Measurements from ENCODE around the gene KIF1C. TPM values are rescaled to one million over a fixed set of nuclear protein-coding genes. Genes with fewer than 3 reads are reported as not detected.
"Not testable (repeated sequence)": the region's sequence is repeated elsewhere in the genome, so short reads cannot be mapped to it uniquely, and the experiment has no call there.

Gene KIF1C
- polyA plus RNA-seq, 1 experiment, result 81.6 TPM

DNA sequence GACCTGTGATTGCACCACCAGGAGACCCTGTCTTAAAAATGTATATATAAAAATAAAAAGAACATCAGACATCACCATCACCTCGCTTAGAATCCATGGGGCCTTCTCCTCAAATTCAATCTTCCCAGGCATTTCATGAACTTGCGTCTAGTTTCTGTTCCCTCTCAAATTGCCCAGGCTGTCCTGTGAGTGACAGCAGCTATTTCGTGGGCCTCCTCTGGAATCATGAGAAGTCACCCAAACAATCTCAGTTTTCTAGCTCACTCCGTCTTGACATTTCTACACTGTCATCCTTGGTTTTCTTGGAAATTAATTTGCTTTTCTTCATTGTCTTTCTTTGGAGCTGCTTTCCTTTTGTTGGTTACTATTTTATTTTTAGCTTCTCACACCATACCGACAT lies 30.2 kb downstream of the KIF1C start:
- no peak overlapping the region for H3K4me3 ChIP-seq (ENCODE audit: low read depth, low read length)
- POLR2A ChIA-PET, result no interaction called here

DNA sequence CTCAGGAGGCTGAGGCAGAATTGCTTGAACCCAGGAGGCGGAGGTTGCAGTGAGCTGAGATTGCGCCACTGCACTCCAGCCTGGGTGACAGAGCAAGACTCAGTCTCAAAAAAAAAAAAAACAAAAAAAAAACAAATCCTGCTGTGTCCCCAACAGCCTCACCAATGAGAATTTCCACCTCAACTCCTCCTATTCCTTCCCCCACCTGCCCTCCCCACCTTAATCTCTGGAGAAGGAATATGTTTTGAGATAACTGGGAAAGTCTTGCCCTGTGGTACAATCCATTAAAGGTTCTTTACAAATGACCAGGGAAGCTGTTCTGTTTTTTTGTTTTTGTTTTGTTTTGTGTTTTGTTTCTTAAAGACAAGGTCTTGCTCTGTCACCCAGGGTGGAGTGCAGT lies 32.4 kb downstream of the KIF1C start:
- not testable (repeated sequence) for DNase-seq (ENCODE audit: low read depth); H3K4me3 ChIP-seq (ENCODE audit: low read depth, low read length); H3K27me3 ChIP-seq (ENCODE audit: control insufficient read depth, insufficient read depth, low read length); H3K36me3 ChIP-seq (ENCODE audit: control insufficient read depth, insufficient read depth, low read length)
- POLR2A ChIA-PET, result interaction anchor here (0.7 kb wide), 1 partner anchor 242 kb away, joined by 10 read pairs; no protein-coding TSS in a partner anchor
- CTCF ChIA-PET, result interaction anchor here (0.8 to 6.9 kb wide), 13 partner anchors 9 to 121 kb away, joined by 3 to 73 read pairs (median 4); partner anchors contain the start of gene ZFP3

More for the DNA sequence above, 30.2 kb downstream of the KIF1C start:
- Histone ChIP-seq H3K36me3 (ENCODE audit: control insufficient read depth, insufficient read depth, low read length) (peaks cover 6% of the 10 kb centered on the region), H3K27me3 (ENCODE audit: control insufficient read depth, insufficient read depth, low read length) (no peaks in the 10 kb centered on the region)
- DNase-seq (ENCODE audit: low read depth), result no peak
- TF ChIP-seq CTCF (IDR thresholded peaks at IDR 0.05; ENCODE audit: insufficient read depth, low read depth, low read length), result no peak
- CTCF ChIA-PET, result interaction anchor here (0.9 to 6.9 kb wide), 6 partner anchors 9 to 118 kb away, joined by 3 to 73 read pairs (median 4); partner anchors contain the start of gene CAMTA2

GRCh38 chr17:5031365-5032082 lies 33.8 kb downstream of the KIF1C start:
- peak overlapping the region; percentile 36 for H3K4me3 ChIP-seq (ENCODE audit: low read depth, low read length)
- 0 out of 2 replicates have a peak, but pooled peaks cover 6% of the 10 kb centered on the region for H3K27me3 ChIP-seq (ENCODE audit: control insufficient read depth, insufficient read depth, low read length)
- DNase-seq (ENCODE audit: low read depth), result no peak
- peak; percentile 86 for TF ChIP-seq CTCF (IDR thresholded peaks at IDR 0.05; ENCODE audit: insufficient read depth, low read depth, low read length)
- no peaks in the 10 kb centered on the region for H3K36me3 ChIP-seq (ENCODE audit: control insufficient read depth, insufficient read depth, low read length)
- POLR2A ChIA-PET, result no interaction called here
- CTCF ChIA-PET, result interaction anchor here (0.8 to 6.9 kb wide), 10 partner anchors 11 to 122 kb away, joined by 3 to 73 read pairs (median 4); no protein-coding TSS in a partner anchor

GRCh38 chr17:5032865-5033264 lies 35.1 kb downstream of the KIF1C start:
- POLR2A ChIA-PET, result no interaction called here
- DNase-seq (ENCODE audit: low read depth), result no peak
- TF ChIP-seq CTCF (IDR thresholded peaks at IDR 0.05; ENCODE audit: insufficient read depth, low read depth, low read length), result no peak
- H3K36me3 ChIP-seq (ENCODE audit: control insufficient read depth, insufficient read depth, low read length), result no peaks in the 10 kb centered on the region
- H3K27me3 ChIP-seq (ENCODE audit: control insufficient read depth, insufficient read depth, low read length), result 0 out of 2 replicates have a peak, but pooled peaks cover 6% of the 10 kb centered on the region
- CTCF ChIA-PET, result interaction anchor here (0.6 to 6.9 kb wide), 3 partner anchors 20 to 481 kb away, joined by 3 to 73 read pairs (median 7); no protein-coding TSS in a partner anchor
- no peak overlapping the region for H3K4me3 ChIP-seq (ENCODE audit: low read depth, low read length)

DNA sequence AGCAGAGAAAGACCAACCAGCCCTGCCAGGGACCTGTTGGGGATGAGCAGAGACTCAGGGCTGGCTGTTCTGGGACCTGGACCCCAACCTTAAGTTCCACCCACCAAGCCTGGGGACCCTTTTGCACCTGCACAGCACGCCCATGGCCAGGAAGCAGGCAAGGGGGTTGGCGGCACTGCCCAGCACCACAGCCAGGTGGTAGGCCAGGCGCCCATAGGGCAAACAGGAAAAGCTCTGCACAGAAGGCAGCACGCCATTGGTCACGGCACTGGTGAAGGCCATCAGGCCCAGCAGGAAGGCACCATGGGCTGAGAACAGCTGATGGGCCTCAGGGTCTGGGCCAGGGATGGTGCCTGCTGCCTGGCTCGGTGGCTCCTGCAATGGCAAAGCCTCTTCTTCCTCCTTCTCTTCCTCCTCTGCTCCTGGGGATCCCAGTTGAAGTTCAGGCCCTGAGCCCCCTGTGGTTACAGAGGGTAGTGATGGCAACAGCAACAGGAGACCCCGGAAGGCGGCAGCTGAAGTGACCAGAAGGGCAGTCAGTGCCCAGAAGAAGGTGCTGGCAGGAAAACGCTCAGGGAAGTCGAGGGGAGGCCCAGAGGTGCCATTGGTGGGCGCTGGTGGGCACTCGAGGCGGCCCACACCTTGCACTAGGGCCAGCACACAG lies 35.7 kb downstream of the KIF1C start:
- no peak for TF ChIP-seq CTCF (IDR thresholded peaks at IDR 0.05; ENCODE audit: insufficient read depth, low read depth, low read length)
- Histone ChIP-seq H3K4me3 (ENCODE audit: low read depth, low read length) (no peak overlapping the region), H3K36me3 (ENCODE audit: control insufficient read depth, insufficient read depth, low read length) (no peaks in the 10 kb centered on the region), H3K27me3 (ENCODE audit: control insufficient read depth, insufficient read depth, low read length) (0 out of 2 replicates have a peak, but pooled peaks cover 6% of the 10 kb centered on the region)
- CTCF ChIA-PET, result interaction anchor here (0.6 to 3.5 kb wide), 3 partner anchors 8 to 482 kb away, joined by 3 to 27 read pairs (median 3); no protein-coding TSS in a partner anchor
- POLR2A ChIA-PET, result no interaction called here
- DNase-seq (ENCODE audit: low read depth), result no peak

Measured in BJ (cell line).